NCI-H187 (cell line): ENCODE measurements around the gene PRXL2C.
A peak's percentile ranks its signal among the peaks of the same experiment; 100 is the strongest.
"Not testable (repeated sequence)": the region's sequence is repeated elsewhere in the genome, so short reads cannot be mapped to it uniquely, and the experiment has no call there.

Source experiments
- DNase-seq, 2 experiments: peaks; one replicate each; lab custom pipeline; 2025; lab: John Stamatoyannopoulos, UW

Gene PRXL2C

GRCh38 chr9:96649620-96650324 is 5.3 kb downstream of the PRXL2C start:
- DNase-seq = no peak

- no peak for DNase-seq
Observed at GRCh38 chr9:96646081-96646991, 8.8 kb downstream of the PRXL2C start.

- DNase-seq = no peak
Observed at GRCh38 chr9:96644137-96644536, 11.0 kb downstream of the PRXL2C start.

GRCh38 chr9:96641514-96641913 is 13.6 kb downstream of the PRXL2C start:
- DNase-seq = no peak

GRCh38 chr9:96638606-96639364 is 16.3 kb downstream of the PRXL2C start:
- no peak for DNase-seq

GRCh38 chr9:96636368-96636767 is 18.7 kb downstream of the PRXL2C start:
- no peak for DNase-seq

GRCh38 chr9:96633579-96633978 is 21.5 kb downstream of the PRXL2C start:
- not testable (repeated sequence) for DNase-seq

- DNase-seq = no peak
Observed at GRCh38 chr9:96626912-96627311, 28.2 kb downstream of the PRXL2C start.

GRCh38 chr9:96621618-96622017 is 33.5 kb downstream of the PRXL2C start:
- no peak for DNase-seq

- no peak for DNase-seq
Observed at GRCh38 chr9:96620832-96621269, 34.3 kb downstream of the PRXL2C start.

GRCh38 chr9:96620181-96620514 is 35.0 kb downstream of the PRXL2C start:
- no peak for DNase-seq

GRCh38 chr9:96619491-96620180 is 35.5 kb downstream of the PRXL2C start, which contains the start of gene CDC14B:
Gene CDC14B, minus strand, starts transcription at chr9:96619843. Its CDS starts 465 bp downstream, at chr9:96619378.
- DNase-seq = peak; percentile 7 to 58

- no peak for DNase-seq
Observed at GRCh38 chr9:96619124-96619465, 36.0 kb downstream of the PRXL2C start.

GRCh38 chr9:96618209-96619123 is 36.7 kb downstream of the PRXL2C start:
- no peak for DNase-seq

GRCh38 chr9:96617439-96618185 is 37.5 kb downstream of the PRXL2C start:
- no peak for DNase-seq

GRCh38 chr9:96616817-96617438 is 38.2 kb downstream of the PRXL2C start:
- DNase-seq = no peak

GRCh38 chr9:96615411-96615810 is 39.7 kb downstream of the PRXL2C start:
- DNase-seq = no peak

GRCh38 chr9:96614664-96615063 is 40.5 kb downstream of the PRXL2C start:
- not testable (repeated sequence) for DNase-seq

- no peak for DNase-seq
Observed at GRCh38 chr9:96612966-96613589, 42.0 kb downstream of the PRXL2C start.
